NOMO-1 (cell line): ENCODE measurements around the gene MARK4.
"Not testable (repeated sequence)": the region's sequence is repeated elsewhere in the genome, so short reads cannot be mapped to it uniquely, and the experiment has no call there.

ENCODE experiments used
- DNase-seq, 2 experiments: peaks; one replicate each; lab custom pipeline; 2025; ENCODE audit not compliant: unreplicated experiment in 2 of 2; lab: John Stamatoyannopoulos, UW

MARK4 gene

GRCh38 chr19:45250832-45251451, at the start of gene MARK4:
TSS of gene MARK4 (plus strand) at chr19:45251271. CDS start at chr19:45251589, 318 bp downstream.
- DNase-seq, result peak; percentile 50 to 55

- DNase-seq, result no peak
These were observed 48.4 kb upstream of the MARK4 start for GRCh38 chr19:45202637-45203036.

GRCh38 chr19:45205810-45206209, 45.3 kb upstream of the MARK4 start:
- no peak for DNase-seq

GRCh38 chr19:45206328-45206727, 44.7 kb upstream of the MARK4 start:
- DNase-seq, result no peak

DNA sequence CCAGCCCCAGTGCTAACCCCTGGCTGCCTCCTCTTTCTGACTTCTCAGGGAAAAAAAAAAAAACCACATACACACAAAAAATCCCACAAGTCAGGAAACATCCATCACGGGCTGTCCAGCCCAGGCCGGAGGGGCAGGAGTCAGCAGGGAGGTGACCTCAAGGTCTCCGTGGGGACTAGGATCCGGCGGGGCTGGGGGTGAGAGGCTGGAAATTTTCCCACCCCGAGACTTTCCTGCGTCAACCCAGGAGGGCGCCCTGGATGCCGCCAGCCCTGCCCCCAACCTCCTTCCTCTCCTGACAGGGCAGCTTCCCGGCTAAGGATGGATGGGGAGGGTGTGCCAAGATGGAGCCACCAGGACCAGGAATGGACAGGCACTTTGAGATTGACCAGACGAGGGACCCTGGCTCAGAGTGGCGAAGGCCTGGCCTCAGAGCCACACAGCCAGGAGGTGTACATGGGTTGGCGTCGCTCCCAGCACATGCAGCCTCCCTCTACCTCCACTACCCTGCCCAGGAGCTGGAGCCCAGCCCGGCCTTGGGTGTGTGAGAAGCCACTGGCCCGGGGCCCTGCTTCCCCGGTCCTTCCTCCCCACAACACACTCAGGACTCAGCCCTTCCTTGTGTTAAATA, 39.2 kb upstream of the MARK4 start:
- no peak for DNase-seq

GRCh38 chr19:45213031-45213430, 38.0 kb upstream of the MARK4 start:
- DNase-seq, result no peak

DNA sequence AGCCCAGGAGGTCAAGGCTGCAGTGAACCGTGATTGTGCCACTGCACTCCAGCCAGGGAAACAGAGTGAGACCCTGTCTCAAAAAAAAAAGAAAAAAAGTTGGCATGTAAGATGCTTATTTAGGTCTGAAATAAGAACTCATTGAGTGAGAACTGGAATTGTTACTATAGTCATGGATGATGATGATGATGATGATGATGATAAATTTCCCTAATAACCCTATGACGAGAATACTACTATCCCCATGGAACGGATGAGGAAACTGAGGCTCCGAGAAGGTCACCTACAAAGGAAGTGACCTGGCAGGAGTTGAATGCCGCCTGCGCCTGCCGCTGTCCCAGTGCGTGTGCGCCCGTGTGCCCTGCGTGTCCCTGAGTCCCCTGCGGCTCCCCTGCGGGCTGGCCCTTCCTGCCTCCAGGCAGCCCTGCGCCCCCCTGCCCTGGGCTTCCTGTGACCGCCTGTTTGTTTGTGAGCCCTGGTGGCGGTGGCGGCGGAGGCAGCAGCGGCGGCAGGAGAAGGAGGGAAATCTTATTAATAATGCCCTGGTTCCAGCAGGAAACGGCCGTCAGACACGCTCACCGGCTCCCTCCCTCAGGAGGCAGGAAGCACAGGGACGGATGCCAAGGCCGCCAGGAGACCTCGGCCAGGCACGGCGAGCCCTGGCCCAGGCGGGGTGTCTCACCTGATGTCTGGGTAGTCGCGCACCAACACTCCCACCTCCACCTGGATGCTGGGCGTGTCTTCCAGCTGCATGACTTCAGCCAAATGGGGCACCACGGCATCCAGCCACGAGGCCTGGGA, 35.5 kb upstream of the MARK4 start:
- no peak for DNase-seq

DNA sequence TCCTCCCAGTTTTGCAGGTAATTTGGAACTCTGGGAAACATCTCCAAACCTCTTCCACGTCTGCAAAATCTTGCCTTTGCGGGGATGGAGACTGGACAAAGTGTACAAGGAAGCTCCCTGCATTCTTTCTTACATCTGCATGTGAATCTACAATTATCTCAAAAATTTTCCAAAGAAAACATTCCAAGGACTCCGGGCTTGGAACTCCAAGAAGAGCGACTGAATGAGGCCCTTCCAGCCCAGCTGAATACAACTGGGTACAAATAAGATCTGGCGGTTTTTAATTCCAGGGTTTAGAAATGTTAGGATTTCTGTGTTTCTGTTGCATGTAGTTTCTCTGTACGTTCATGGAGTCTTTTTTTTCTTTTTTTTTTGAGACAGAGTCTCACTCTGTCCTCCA, 34.4 kb upstream of the MARK4 start:
- DNase-seq, result no peak

DNA sequence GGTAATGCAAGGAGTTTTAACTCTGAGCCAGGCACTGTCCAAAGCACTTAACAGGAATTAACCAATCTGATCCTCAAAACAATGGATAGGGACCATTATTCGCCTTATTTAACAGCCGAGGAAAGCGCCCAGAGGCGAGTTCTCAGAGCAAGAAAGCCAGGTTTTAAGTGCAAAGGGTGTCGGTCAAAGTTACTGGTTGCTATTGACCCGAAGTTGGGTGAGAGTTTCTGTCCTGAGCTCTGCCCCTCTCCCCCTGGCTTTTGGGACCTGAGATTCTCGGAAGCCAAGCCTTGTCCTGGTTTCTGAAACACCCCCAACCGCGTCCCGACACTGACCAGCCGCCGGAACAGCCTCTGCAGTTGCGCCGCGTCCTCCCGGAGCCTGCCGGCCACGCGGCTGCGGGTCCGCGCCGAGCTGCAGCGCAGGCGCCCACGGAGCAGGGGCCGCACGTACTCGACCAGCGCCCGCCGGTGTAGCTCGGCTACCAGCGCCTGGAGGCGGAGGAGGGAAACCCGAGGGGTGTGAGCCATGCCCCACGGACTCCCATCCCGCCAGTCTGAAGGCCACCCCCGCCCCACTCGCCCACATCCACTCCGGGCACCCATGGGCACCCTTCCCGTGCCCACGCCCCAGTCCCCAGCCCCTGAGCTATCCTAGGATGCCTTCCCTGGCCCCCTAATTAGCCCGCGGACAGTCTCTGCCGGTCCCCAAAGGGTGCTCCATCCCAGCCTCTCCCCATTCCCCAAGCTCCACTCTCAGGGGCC, 33.7 kb upstream of the MARK4 start:
- DNase-seq, result no peak

DNA sequence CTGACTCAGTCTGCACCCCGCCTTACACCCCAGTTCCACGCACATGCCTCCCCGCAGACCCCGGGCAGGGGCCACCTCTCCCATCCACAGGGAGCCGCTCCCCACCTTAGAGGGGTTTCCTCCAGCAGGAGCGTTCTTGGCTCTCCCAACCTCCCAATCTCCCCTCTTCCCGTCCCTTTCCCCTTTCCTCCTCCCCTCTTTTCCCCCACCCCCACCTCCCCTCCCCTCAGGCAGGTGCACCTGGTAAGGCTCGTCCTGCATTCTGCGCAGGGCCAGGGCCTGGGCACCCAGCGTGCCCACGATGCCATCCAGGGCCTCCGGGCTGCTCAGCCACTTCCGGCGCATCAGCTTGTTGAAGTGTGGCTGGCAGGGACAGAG, 33.1 kb upstream of the MARK4 start:
- no peak for DNase-seq

- DNase-seq, result no peak
These were observed 32.6 kb upstream of the MARK4 start for GRCh38 chr19:45218426-45218825.

DNA sequence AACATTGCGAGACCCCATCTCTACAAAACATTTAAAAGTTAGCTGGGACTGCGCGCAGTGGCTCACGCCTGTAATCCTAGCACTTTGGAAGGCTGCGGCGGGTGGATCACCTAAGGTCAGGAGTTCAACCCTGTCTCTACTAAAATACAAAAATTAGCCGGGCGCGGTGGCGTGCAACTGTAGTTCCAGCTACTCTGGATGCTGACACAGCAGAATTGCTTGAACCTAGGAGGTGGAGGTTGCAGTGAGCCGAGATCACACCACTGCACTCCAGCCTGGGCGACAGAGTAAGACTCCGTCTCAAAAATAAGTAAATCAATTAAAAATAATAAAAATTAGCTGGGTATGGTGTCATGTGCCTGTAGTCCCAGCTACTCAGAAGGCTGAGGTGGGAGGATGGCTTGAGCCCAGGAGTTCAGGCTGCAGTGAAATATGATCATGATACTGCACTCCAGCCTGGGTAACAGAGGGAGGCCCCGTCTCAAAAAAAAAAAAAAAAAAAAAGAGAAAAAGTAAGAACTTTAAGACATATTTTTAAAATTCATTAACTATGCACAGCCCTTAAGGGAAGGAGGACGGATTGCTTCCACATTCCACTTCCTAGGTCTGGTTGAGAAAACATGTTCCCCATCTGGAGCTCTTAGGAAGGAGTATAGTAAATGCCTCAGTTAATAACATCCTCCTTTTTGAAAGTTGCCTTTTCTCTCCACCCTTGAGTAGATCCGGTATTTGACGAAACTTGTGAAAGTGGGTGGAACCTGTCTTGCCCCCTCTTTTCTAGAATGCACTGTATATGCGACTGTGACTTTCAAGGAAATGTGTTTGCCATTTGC, 31.9 kb upstream of the MARK4 start:
- DNase-seq, result peak; percentile 25 to 40

- no peak for DNase-seq
These were observed 28.3 kb upstream of the MARK4 start for GRCh38 chr19:45222724-45223123.

DNA sequence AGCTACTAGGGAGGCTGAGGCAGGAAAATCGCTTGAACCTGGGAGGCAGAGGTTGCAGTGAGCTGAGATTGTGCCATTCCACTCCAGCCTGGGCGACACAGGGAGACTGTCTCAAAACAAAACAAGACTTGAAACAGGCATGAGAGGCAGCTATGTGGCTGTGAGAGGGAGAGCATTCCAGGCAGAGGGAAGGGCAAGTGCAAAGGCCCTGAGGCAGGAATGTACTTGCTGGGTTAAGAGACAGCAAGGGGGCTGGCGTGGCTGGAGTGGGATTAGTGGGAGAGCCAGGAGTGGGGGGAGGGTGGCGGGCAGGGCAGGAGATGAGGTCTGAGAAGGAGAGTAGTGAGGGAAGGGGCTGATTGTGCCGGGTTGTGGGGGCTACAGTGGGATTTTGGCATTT, 27.2 kb upstream of the MARK4 start:
- DNase-seq, result no peak

DNA sequence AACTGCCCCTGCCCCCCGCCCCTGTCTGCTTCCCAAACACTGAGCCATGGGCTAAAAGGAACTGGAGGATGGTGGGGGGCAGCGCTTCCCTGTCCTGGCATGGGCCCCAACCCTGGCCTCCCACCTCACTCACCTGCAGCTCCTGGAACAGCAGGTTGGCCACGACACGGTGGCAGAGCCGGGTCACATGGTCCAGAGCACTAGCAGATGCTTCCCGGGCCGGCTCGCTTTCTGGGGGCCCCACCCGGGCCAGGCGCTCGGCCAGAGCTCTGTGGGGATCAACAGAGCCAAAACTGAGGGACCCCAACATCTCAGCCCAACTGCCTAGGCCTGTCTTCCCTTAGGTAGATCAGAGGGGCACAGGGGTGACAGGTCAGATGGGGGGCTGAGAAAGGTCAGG, 26.4 kb upstream of the MARK4 start:
- DNase-seq, result no peak

DNA sequence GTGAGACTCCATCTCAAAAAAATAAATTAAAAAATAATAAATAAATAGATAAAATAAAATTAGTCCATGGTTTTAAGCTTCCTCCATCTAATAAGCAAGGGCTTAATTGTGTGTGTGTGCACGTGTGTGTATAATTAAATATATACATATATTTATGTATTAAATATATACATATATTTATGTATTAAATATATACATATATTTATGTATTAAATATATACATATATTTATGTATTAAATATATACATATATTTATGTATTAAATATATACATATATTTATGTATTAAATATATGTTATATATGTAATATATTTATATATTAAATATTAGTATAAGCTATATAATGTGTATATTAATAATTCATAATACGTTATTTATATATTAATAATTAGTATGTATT, 22.0 kb upstream of the MARK4 start:
- not testable (repeated sequence) for DNase-seq

- no peak for DNase-seq
These were observed 19.2 kb upstream of the MARK4 start for GRCh38 chr19:45231891-45232290.

GRCh38 chr19:45234089-45234869, 16.8 kb upstream of the MARK4 start:
- DNase-seq, result no peak

- DNase-seq, result no peak
These were observed 15.6 kb upstream of the MARK4 start for GRCh38 chr19:45235485-45235884.

DNA sequence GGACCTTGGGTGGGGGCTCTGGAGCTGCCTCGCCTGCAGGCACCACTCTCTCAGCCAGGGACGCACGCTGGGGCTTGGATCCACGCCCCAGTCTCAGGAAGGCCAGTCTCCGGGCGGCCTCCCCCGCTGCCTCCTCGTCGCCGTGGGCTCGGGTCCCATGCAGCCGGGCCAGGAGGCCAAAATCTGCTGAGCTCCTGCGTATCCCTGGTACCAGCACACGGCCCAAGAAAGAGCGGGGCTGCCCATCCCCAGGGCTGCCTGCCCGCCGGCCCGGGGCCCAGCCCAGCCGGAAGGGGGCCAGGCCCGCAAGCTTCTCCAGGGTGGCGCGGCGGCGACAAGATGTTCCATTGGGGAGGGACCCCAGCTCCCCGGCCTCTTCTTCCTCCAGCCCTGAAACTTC, 12.5 kb upstream of the MARK4 start:
- DNase-seq, result no peak
